HuH-7 (cell line): ENCODE measurements around the gene ZNF575.
A peak's percentile ranks its signal among the peaks of the same experiment; 100 is the strongest.

Experiments used
- DNase-seq: peaks from one replicate; pipeline ENCODE4 v3.0.0; 2011; ENCODE audit warnings: low spot score

ZNF575 gene, protein sequence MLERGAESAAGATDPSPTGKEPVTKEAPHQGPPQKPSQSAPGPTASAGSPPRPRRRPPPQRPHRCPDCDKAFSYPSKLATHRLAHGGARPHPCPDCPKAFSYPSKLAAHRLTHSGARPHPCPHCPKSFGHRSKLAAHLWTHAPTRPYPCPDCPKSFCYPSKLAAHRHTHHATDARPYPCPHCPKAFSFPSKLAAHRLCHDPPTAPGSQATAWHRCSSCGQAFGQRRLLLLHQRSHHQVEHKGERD

GRCh38 chr19:43532962-43533545 lies at the start of gene ZNF575:
ZNF575 (plus strand) TSS chr19:43533188; CDS start chr19:43534423, 1,235 bp downstream.
- peak; percentile 98 for DNase-seq

DNA sequence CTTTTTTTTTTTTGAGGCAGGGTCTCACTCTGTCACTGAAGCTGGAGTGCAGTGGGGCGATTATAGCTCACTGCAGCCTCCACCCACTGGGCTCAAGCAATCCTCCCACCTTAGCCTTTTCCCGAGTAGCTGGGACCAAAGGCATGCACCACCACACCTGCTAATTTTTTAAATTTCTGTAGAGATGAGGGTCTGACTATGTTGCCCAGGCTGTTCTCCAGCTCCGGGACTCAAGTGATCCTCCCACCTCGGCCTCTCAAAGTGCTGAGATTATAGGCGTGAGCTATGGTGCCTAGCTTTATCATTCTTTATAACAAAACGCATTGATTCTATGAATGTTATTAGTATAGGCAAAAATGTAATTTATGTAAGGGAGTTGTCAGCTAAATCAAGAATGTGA lies 49.7 kb upstream of the ZNF575 start:
- DNase-seq = no peak

DNA sequence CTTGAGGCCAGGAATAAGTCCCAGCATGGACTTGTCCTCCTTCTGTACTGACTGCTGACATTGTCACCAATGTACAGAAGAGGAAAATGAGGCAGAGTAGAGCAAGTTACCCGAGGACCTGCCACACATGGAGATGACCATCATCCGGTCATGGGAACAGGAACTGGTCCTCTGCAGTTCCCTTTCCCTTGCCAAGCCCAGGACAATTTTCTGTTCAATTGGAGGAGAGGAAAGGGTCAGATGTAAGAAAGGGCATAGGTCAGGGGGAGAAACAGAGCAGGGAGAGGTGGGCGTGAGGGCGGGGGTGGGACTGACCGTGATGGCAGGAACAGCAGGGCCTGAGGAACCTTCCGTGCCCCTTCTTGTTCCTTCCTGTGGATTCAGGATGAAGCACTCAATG lies 47.0 kb upstream of the ZNF575 start:
- no peak for DNase-seq

DNA sequence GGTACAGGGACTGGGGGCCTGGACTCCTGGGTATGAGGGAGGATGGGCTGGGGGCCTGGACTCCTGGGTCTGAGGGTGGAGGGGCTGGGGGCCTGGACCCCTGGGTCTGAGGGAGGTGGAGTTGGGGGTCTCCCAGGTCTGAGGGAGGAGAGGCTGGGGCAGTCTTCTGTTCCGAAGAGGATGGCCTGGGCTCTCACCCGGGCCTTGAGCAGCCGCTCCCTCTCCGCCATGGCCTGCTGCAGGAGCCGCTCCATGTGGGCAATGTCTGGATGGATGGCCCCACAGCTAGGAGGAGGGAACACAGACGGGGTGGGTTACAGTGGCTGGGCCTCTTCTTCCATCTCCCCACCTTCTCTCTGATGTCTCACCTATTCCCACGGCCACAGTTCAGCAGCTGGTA lies 46.6 kb upstream of the ZNF575 start:
- no peak for DNase-seq

- no peak for DNase-seq
Observed at GRCh38 chr19:43488179-43488578, 44.8 kb upstream of the ZNF575 start.

DNA sequence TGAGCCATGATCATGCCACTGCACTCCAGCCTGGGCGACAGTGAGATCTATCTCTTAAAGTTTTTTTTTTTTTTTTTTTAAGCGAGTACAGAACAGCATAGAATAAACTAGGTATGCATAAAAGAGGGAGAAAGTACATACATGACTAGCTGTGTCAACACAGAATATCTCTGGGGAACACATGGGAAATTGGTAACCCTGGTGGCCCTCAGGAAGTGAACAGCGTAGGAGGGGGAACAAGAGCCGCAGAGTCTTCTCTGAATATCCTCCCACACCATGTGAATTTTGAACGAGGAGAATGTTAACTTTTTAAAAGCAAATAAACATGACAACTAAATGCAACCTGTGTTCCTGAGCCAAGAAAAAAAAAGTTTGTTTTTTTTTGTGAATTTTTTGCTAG lies 43.7 kb upstream of the ZNF575 start:
- no peak for DNase-seq

DNA sequence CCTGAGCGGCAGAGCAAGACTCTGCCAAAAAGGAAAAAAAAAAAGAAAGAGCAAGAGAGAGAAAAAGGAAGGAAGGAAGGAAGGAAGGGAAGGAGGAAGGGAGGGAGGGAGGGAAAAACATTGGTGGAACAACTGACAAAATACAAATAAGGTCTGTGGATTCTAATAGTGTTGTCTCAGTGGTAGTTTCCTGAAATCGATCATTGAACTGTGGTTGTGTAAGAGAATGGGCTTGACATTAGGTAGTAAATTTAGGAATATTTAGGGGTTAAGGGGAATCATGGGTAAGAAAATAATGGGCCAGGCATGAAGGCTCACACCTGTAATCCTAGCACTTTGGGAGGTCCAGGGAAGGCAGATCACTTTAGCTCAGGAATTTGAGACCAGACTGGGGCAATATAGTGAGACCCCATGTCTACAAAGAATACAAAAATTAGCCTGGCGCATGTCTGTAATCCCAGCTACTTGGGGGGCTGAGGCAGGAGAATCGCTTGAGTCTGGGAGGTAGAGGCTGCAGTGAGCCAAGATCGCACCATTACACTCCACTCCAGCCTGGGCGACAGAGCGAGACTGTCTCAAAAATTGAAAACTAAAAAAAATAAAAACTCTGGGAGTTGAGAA lies 42.9 kb upstream of the ZNF575 start:
- DNase-seq = no peak

- no peak for DNase-seq
Observed at GRCh38 chr19:43490759-43491158, 42.2 kb upstream of the ZNF575 start.

GRCh38 chr19:43495082-43495481 lies 37.9 kb upstream of the ZNF575 start:
- DNase-seq = no peak

DNA sequence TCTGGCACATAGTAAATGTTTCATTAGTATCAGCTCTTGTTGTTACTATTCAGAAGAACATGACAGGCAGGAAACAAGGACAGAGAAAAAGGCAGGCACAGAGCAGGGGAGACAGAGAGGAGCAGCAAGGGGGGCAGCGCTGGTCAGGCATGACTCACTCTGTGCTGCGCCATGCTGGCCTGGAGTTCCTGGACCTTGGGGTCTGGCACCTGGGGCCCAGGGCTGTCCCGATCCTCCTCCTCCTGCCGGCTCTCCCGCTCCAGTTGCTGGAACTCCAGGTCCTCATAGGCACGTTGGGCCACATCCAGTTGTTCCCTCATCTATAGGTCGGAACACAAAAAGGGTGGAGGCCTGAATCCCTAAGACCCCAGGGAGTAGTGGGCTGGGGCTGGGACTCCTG lies 36.0 kb upstream of the ZNF575 start:
- no peak for DNase-seq

DNA sequence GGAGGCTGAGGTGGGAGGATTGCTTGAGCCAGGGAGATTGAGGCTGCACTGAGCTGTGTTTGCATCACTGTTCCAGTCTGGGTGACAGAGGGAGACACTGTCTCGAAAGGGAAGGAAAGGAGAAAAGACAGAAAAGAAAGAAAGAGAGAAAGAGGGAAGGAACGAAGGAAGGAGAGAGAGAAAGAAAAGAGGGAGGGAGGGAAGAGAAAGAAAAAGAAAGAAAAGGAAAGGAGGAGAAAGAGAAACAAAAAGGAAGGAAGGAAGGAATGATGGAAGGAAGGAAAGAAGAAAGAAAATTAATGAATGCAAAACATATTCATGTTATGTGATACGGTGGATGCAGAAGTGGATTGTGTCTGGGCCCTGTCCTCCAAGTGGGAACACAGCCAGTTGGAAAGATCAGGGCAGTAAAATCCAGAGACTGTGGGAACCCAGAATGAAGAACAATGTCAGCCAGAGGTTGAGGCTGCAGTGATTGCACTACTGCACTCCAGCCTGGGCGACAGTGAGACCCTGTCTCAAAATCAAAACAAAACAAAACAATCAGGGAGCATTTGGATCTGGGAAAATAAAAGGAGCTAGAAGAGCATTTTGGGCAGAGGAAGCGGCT lies 34.6 kb upstream of the ZNF575 start:
- DNase-seq = no peak

DNA sequence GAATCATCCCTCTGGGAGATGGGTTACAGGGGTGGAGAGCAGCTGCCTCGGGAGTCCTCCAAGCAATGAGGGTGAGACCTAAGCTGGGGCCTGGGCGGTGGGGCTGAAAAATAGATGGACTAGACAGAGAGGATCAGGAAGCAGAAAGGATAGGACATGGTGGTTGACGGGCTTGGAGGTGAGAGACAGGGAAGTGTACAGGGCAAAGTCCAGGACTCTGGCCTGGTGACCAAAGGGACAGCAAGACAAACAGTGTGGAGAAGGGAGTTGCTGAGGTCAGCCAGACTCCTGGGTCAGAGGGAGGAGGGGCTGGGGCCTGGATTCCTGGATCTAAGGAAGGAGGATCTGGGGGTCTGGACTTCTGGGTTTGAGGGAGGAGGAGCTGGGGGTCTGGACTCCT lies 33.9 kb upstream of the ZNF575 start:
- peak; percentile 93 for DNase-seq

GRCh38 chr19:43501661-43502418 lies 31.1 kb upstream of the ZNF575 start:
- no peak for DNase-seq

- no peak for DNase-seq
Observed at GRCh38 chr19:43502419-43502976, 30.5 kb upstream of the ZNF575 start.

DNA sequence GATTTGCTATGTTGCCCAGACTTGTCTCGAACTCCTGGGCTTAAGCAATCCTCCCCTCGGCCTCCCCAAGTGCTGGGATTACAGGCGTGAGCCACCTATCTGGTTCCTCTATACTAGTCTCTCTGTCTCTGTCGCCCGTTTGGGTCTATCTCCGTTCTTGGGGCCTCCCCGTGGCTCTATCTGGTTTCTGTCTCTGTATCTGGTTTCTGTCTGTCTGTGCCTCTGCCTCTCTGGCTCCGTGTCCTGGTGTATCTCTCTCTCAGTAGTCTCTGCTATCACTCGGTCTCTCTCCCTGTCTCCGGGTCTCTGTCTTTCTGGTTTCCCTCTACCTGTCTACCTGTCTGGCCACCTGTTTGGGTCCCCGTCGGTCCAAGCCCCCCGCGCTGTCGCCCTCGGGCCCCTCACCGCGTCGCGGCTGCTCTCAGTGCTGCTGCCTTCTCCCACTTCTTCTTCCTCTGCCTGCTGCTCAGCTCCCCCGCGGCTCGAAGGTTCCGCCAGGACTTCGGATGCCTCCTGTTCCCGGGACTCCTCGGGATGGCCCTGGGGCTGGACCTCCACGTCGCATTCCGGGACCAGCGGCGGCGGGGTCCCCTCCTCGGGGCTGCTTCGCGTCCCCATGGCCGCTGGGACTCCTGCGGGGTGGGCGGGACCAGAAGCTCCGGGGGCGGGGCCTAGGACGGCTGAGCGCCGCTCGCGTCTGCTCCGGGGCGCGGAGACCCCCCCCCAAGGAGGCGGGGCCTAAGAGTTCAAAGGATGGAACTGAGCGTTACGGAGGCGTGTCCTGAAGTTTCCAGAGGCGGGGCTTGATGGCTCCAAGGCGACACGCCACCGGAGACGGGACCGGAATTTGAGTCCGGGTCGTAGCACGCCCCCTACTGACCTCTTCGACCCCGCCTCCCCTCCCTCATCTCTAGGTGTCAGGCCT lies 29.2 kb upstream of the ZNF575 start:
- peak; percentile 92 for DNase-seq

DNA sequence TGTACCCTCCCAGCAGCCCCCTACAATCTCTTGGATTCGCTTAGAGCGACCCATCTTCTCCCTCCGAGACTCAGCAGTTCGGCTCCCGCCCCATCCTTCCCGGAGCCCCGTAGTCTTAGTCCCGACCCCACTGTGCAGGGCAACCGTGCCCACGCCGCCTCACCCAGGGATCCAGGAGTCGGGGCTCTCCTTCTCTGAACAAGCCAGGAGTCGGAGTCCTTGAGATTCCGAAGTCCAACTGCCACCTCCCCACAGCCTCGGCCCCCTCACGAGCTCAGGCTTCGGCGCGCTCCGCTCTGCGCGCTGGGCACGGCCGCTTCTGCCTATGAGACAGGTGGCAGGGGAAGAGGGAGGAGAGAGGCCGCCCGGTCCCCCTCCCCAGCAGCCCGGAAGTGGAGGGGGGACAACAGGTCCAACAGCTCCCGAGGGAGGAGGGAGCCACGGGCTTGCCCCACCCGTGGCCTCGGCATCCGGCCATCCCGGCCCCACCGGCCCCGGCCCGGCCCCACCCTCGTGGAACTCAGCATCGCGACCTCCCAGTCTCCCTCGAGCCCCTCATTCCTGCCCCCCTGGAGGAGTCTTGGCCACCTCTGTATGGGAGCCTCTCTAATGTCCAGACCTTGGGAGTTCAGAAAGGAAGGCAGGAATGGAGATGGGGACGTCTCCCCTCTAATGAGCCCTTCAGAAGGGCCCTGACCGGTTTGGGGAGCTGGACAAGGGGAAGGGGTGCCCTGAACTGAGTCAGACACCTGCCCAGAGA lies 28.4 kb upstream of the ZNF575 start, which contains the start of gene PHLDB3:
Gene PHLDB3, minus strand, starts transcription at position 321 of the 760 bp plus-strand sequence. CDS start 628 bp downstream, outside the sequence.
- peak; percentile 46 for DNase-seq

DNA sequence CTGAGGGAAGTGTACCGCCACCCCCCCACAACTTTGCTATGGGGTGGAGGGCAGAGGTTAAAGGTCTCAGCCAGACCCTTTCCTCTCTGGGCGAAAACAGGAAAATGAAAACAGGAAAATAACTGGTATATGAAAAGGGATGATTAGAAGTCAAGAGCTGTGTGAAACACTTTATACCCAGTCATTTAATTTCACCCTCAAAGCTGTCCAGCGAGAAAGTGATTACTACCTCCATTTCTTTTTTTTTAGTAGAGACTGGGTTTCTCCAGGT lies 27.9 kb upstream of the ZNF575 start:
- DNase-seq = no peak

- no peak for DNase-seq
Observed at GRCh38 chr19:43505941-43506340, 27.0 kb upstream of the ZNF575 start.

GRCh38 chr19:43506629-43507028 lies 26.4 kb upstream of the ZNF575 start:
- no peak for DNase-seq

- no peak for DNase-seq
Observed at GRCh38 chr19:43507880-43508279, 25.1 kb upstream of the ZNF575 start.
